ENCODE data around the gene NT5C. TPM values are rescaled to one million over a fixed set of nuclear protein-coding genes. Genes with fewer than 3 reads are reported as not detected.

The NT5C gene
- total and polyA plus RNA-seq, 7 donors: 16.4 to 84.0 (median 32.0) TPM

- Histone ChIP-seq H3K4me1 (peaks cover 29% of the 10 kb centered on the region), H3K27ac (no peak overlapping the region), H3K36me3 (ENCODE audit: insufficient read depth in 1 of 2, low read depth in 1 of 2) (no peaks in the 10 kb centered on the region), H3K9me3 (no peaks in the 10 kb centered on the region), H3K27me3 (ENCODE audit: insufficient read depth in 3 of 3, low read length in 2 of 3) (no peaks in the 10 kb centered on the region), H3K4me3 (no peak overlapping the region)
- ATAC-seq (no peak), DNase-seq (no peak)
- 81 to 86% (median 86%) methylated on average over 10 of the region's 10 CpGs for WGBS, 3 donors
- intact Hi-C loops (cut with DNase I): no loop called here
- TF ChIP-seq CTCF (IDR thresholded peaks at IDR 0.05): no peak
Observed at GRCh38 chr17:75091855-75092327, 39.7 kb downstream of the NT5C start.

- TF ChIP-seq CTCF (IDR thresholded peaks at IDR 0.05): no peak
- intact Hi-C loops (cut with DNase I): no loop called here
- WGBS, 3 donors: 39 to 46% (median 39%) methylated on average over 19 of the region's 19 CpGs
- peaks cover 24% of the 10 kb centered on the region for H3K4me1 ChIP-seq
- DNase-seq (peak in 1 of 2 donors; percentile 73), ATAC-seq (peak in 3 of 4 donors; percentile 13 to 16 (median 15))
- peak overlapping the region; percentile 70 for H3K27ac ChIP-seq
- no peaks in the 10 kb centered on the region for H3K27me3 ChIP-seq (ENCODE audit: insufficient read depth in 3 of 3, low read length in 2 of 3)
- H3K36me3 ChIP-seq (ENCODE audit: insufficient read depth in 1 of 2, low read depth in 1 of 2): no peaks in the 10 kb centered on the region
- no peaks in the 10 kb centered on the region for H3K9me3 ChIP-seq
- peak overlapping the region; percentile 43 for H3K4me3 ChIP-seq
Observed at GRCh38 chr17:75090871-75091854, 40.4 kb downstream of the NT5C start.

- Histone ChIP-seq H3K9me3 (no peaks in the 10 kb centered on the region), H3K4me3 (peak overlapping the region; percentile 86), H3K36me3 (ENCODE audit: insufficient read depth in 1 of 2, low read depth in 1 of 2) (no peaks in the 10 kb centered on the region), H3K27me3 (ENCODE audit: insufficient read depth in 3 of 3, low read length in 2 of 3) (no peaks in the 10 kb centered on the region), H3K27ac (peak overlapping the region; percentile 86), H3K4me1 (peaks cover 20% of the 10 kb centered on the region)
- ATAC-seq (peak; percentile 20 to 64 (median 52)), DNase-seq (peak in 1 of 2 donors; percentile 70)
- no peak for TF ChIP-seq CTCF (IDR thresholded peaks at IDR 0.05)
- 78 to 88% (median 82%) methylated on average over 10 to 11 of the region's 11 CpGs for WGBS, 3 donors
- intact Hi-C loops (cut with DNase I): no loop called here
Observed at GRCh38 chr17:75088465-75089417, 42.8 kb downstream of the NT5C start.

- DNase-seq (peak; percentile 92 to 94), ATAC-seq (peak; percentile 82 to 88 (median 84))
- WGBS, 3 donors: 4 to 7% (median 5%) methylated on average over 56 to 69 of the region's 69 CpGs
- intact Hi-C loops (cut with DNase I): no loop called here
- H3K27me3 ChIP-seq (ENCODE audit: insufficient read depth in 3 of 3, low read length in 2 of 3): no peaks in the 10 kb centered on the region
- H3K9me3 ChIP-seq: no peaks in the 10 kb centered on the region
- TF ChIP-seq CTCF (IDR thresholded peaks at IDR 0.05): no peak
- peak within 1 kb of the TSS; percentile 86 for H3K4me3 ChIP-seq
- H3K36me3 ChIP-seq (ENCODE audit: insufficient read depth in 1 of 2, low read depth in 1 of 2): no peaks in the 10 kb centered on the region
- H3K27ac ChIP-seq: peak within 1 kb of the TSS; percentile 86
- H3K4me1 ChIP-seq: peaks cover 20% of the 10 kb centered on the region
Observed at GRCh38 chr17:75087558-75088453, 43.7 kb downstream of the NT5C start, which contains the start of gene SLC16A5. Gene SLC16A5, plus strand, starts transcription at chr17:75087954. Its CDS starts 5,683 bp downstream, at chr17:75093637.
